Forelimb muscle (tissue), 1 donor: Measurements from ENCODE around the gene HECA. TPM values are rescaled to one million over a fixed set of nuclear protein-coding genes. Genes with fewer than 3 reads are reported as not detected.
"Not testable (repeated sequence)": the region's sequence is repeated elsewhere in the genome, so short reads cannot be mapped to it uniquely, and the experiment has no call there.

Source experiments
- DNase-seq: peaks from one replicate; pipeline ENCODE4 v3.0.0-alpha.2; 2013; ENCODE audit warnings: low read depth
- polyA plus RNA-seq: library from polyadenylated mRNA; unstranded; fragments of 120-200 nt; gene quantifications from one replicate; pipeline ENCODE4 v1.2.1, GENCODE V29; 2013; ENCODE audit not compliant: insufficient read length

Gene HECA
- polyA plus RNA-seq, 1 donor: 18.5 TPM

GRCh38 chr6:139135578-139136545 is 982 bp downstream of the HECA start:
- no peak for DNase-seq

- DNase-seq: no peak
Observed at GRCh38 chr6:139137706-139138105, 2.8 kb downstream of the HECA start.

DNA sequence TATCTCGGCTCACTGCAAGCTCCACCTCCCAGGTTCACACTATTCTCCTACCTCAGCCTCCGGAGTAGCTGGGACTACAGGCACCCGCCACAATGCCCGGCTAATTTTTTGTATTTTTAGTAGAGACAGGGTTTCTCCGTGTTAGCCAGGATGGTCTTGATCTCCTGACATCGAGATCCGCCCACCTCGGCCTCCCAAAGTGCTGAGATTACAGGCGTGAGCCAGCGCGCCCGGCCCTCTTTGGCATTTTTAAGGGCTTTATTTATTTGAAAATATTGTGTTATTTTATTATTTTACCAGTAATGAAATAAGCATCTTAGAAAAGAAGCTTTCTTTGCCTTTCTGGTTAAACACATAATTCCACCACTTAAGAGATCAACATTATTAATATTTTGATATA is 6.0 kb downstream of the HECA start:
- not testable (repeated sequence) for DNase-seq

DNA sequence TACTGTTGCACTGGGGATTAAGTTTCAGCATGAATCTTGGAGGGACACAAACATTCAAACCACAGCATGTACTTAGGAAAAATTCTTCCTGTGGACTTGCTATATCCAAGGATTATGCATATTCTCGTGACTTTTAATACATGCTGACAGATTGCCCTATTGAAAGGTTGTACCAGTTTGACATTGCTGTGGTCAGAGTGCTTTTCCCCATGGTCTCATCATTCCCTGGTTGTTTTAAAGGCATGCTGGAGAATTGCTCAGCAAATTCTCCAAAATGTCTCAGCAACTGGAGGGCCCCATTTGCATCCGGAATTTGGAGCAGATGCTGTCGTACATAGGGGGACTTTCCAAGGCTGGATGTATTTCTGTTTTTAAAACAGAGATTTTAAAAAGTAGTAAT is 7.4 kb downstream of the HECA start:
- no peak for DNase-seq

GRCh38 chr6:139143111-139143510 is 8.2 kb downstream of the HECA start:
- DNase-seq: no peak

GRCh38 chr6:139144490-139145085 is 9.7 kb downstream of the HECA start:
- no peak for DNase-seq

- no peak for DNase-seq
Observed at GRCh38 chr6:139145661-139146060, 10.8 kb downstream of the HECA start.

DNA sequence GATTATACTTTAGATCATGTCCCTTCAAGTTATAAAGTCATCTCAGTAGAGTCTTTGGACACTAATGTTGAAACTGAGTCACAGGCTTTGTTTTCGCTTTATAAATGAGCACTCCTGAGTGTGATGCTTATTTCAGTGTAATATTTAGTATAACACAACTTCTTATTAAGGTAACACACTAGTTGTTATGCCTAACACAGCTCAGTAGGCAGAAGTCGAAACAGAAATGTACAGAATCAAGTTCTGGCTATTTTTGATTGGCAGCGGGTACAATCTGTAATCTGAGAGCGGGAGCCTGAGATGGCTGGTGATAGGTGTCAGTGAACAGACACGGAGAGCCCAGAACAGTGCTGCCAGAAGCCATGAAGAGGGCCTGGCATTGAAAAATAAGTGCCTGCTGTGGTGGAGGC is 11.4 kb downstream of the HECA start:
- no peak for DNase-seq

GRCh38 chr6:139147628-139148027 is 12.7 kb downstream of the HECA start:
- DNase-seq: no peak

DNA sequence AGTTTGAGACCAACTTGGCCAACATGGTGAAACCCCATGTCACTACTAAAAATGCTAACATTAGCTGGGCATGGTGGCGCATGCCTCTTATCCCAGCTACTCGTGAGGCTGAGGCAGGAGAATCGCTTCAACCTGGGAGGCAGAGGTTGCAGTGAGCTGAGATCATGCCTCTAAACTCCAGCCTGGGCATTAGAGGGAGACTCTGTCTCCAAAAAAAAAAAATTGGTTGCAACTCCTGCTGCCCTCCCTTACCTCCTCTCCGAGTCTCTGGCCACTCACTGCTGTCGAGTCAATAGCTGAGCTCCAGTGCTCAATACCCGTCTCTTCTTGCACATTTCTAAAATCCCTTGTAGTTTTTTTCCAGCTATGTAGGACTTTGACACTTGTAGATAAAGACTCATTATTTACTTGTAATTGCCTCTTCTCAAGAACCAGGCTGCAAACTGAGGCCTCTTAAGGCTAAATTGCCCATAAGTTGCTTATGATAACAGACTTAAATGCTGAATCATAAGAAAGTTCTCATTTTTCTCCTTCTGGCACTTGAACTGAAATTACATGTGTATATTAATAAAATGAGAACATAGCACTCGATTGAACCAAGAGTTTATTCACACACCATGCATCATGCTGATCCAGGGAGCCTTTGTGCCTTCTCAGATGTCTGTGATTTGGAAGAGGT is 13.8 kb downstream of the HECA start:
- DNase-seq: no peak

GRCh38 chr6:139149383-139149782 is 14.5 kb downstream of the HECA start:
- DNase-seq: no peak

DNA sequence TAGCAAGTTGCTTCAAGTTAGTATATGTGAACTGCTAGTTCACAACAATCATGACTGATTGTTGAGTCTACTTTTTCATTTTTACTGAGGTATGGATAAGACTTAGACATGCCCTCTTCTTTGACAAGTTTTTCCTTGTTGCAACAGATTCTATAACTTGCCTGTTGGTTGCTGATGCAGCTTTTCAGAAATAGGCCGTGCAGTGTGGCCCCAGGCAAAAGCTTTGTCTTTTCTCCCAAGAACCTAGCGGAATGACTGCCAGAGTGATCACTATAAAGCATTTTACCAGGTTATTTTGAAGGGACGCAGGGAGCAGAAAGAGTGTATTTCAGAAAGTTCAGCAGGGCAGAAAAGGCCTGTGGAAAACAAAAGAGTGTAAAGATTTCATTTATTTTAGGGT is 16.0 kb downstream of the HECA start:
- DNase-seq: no peak

DNA sequence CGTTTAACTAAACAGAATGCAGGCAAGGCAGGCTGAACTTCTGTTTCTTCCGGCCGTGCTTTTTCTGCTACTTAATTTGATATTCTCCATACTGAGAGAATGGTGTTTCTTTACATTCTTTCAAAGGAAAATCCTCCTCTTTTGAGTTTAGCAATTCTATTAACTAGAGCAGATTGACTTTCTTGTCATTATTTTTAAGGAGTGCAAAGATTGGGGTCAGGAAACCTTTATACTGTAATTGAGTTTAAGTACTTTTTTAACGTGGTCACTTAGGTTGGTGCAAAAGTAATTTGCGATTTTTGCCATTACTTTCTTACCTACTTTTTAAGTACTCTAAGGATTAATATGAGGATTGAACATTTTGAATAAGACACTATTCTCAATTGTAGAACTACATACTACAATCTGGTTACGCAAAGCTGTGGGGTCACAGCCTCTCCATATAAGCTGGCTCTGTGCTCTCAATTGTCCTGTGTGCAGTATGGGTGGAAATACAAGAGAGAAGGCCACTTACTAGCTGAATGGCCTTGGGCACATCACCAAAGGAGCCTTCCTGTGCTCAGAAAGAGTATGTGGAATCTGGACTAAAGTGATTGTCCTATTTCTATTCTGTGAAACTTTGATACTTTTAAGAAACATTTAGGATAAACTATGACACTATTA is 16.7 kb downstream of the HECA start:
- no peak for DNase-seq

DNA sequence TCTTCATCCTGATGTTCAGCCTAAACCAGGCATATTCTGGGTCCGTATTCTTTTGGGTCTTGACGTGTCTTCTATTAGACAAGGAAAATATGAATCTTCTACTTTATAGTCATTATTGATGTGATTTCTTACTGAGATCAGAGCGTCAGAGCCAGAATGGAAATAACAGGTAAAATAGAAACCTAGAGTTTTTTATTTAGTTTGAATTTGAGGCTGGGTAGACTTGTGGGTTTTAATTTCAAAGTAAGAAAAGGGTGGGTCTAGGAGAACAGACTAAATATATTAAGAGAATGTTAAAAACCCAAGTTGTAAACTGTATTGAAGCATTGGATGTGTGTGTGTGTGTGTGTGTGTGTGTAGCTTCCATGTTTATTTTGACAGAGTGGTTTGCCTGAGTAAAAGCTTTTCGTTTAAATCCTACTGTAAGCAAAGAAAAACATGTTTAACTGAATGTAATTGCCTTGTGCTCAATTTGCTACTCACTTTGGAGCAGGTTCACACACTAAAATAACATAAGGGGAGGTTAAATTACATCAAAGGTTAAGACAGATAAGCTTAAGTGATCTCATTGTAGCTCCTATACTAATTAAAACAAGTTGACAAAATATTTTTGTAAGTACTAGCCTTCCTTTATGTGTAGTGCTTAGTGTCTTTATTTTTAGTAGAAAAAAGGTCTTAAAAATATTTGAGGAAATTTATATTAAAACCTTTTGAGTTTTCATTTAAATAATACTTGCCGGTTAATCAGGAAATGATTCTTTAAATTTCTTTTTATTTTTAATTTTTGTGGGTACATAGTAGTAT is 17.4 kb downstream of the HECA start:
- DNase-seq: no peak

GRCh38 chr6:139152892-139153271 is 18.0 kb downstream of the HECA start:
- DNase-seq: no peak

- no peak for DNase-seq
Observed at GRCh38 chr6:139153855-139154254, 19.0 kb downstream of the HECA start.

GRCh38 chr6:139154881-139155547 is 20.1 kb downstream of the HECA start:
- DNase-seq: no peak

GRCh38 chr6:139156102-139156501 is 21.2 kb downstream of the HECA start:
- DNase-seq: no peak

DNA sequence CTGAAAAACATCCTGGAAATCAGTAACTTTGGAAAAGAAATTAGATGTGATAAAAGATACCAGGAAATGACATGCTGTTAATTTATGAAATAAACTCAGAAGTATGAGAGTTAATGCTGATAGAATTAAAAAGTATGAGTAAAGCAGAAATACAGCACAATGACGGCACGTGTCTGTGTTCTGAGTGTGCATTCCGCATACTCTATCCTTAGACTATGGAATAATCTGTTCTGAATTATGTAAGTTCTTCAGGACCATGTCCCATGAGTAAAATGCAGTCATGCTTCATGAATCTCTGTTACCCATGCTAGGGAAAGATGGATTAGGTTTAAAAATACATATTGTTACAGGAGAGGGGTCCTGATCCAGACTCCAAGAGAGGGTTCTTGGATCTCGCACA is 21.7 kb downstream of the HECA start:
- DNase-seq: no peak

- DNase-seq: not testable (repeated sequence)
Observed at GRCh38 chr6:139157086-139157485, 22.2 kb downstream of the HECA start.

DNA sequence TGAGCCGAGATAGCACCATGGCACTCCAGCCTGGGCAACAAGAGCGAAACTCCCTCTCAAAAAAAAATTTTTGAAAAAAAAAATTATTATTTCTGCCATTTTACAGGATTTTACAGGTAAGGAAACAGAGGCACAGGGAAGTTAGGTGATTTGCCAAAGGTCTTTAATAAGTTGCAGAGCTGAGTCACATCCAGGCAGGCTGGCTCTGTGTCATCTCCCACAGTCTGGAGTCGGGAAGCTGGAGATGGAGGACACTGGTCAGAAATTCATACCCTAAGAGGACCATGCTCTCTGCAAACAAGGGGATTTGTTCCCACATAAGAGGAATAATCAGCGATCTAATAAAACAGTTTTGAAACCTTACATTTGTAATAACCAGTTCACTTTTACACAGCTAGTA is 24.1 kb downstream of the HECA start:
- no peak for DNase-seq
